Panc1 (cell line): ENCODE measurements around the gene ARPC2. TPM values are rescaled to one million over a fixed set of nuclear protein-coding genes. Genes with fewer than 3 reads are reported as not detected.

Source experiments
- ATAC-seq: fragments of 200-7000 bp; cut with Tn5 transposase; 2 replicates; pipeline ENCODE4 v1.9.1; 2020; ENCODE audit warnings: mild to moderate bottlenecking, moderate library complexity
- BruUV-seq: library from RNA; stranded (reverse); fragments of 400-500 nt; replicated peaks from 2 replicates; lab custom pipeline; 2021; lab: Mats Ljungman, UMichigan
- CTCF ChIA-PET: fragments of 300-600 bp; sonication (Branson Sonifier 250); formaldehyde crosslinking; loops from one replicate; lab custom pipeline; 2022; ENCODE audit warnings: antibody characterized with exemption; lab: Charles Lee
- POLR2A ChIA-PET: fragments of 300-600 bp; sonication (Branson Sonifier 250); formaldehyde crosslinking; loops from one replicate; lab custom pipeline; 2022; ENCODE audit warnings: antibody characterized with exemption; lab: Charles Lee
- DNase-seq: peaks from one replicate; pipeline ENCODE4 v3.0.0-alpha.2; 2010; ENCODE audit warnings: low read depth, low spot score
- H3K27ac ChIP-seq: 2 replicates; pipeline ENCODE4 v1.5.1; 2011; ENCODE audit warnings: mild to moderate bottlenecking, low read length, inconsistent platforms
- H3K27me3 ChIP-seq: fragments of 200-500 bp; sonication (Bioruptor generic); 2 replicates; pipeline ENCODE4 v1.6.0; 2014; ENCODE audit warnings: low read length, inconsistent platforms; ENCODE audit not compliant: control insufficient read depth, insufficient read depth
- H3K36me3 ChIP-seq: fragments of 200-500 bp; sonication (Bioruptor generic); 2 replicates; pipeline ENCODE4 v1.5.1; 2014; ENCODE audit warnings: inconsistent platforms, mild to moderate bottlenecking, low read length, moderate library complexity; ENCODE audit not compliant: control insufficient read depth, insufficient read depth
- H3K4me1 ChIP-seq: 2 replicates; pipeline ENCODE4 v1.5.1; 2011; ENCODE audit warnings: inconsistent platforms, mild to moderate bottlenecking, low read length, moderate library complexity; ENCODE audit not compliant: control insufficient read depth, insufficient read depth
- H3K4me3 ChIP-seq, 2 experiments: 2 replicates each; pipeline ENCODE4 v1.5.1; 2011 to 2012; ENCODE audit warnings: low read depth in 2 of 2, low read length in 2 of 2, mild to moderate bottlenecking in 2 of 2, inconsistent platforms in 1 of 2, moderate library complexity in 1 of 2
- H3K9me3 ChIP-seq: fragments of 200-500 bp; sonication (Bioruptor generic); 2 replicates; pipeline ENCODE4 v1.5.1; 2014; ENCODE audit warnings: low read depth, mild to moderate bottlenecking, inconsistent platforms, low read length, moderate library complexity; ENCODE audit not compliant: control insufficient read depth, insufficient read depth
- CTCF ChIP-seq: fragments of 450-650 bp; IDR thresholded peaks from 2 replicates; pipeline ENCODE4 v1.5.1; 2017; ENCODE audit warnings: mild to moderate bottlenecking
- POLR2AphosphoS5 ChIP-seq: IDR thresholded peaks from 2 replicates; pipeline ENCODE4 v1.6.1; 2012; ENCODE audit warnings: mild to moderate bottlenecking, low read depth, low read length, moderate library complexity
- REST ChIP-seq, 2 experiments: IDR thresholded peaks; 2 replicates each; pipeline ENCODE4 v1.6.1; 2011 to 2012; ENCODE audit warnings: low read depth in 2 of 2, control low read depth in 1 of 2, low read length in 1 of 2, mild to moderate bottlenecking in 1 of 2, moderate library complexity in 1 of 2; ENCODE audit not compliant: insufficient read depth in 1 of 2
- SIN3A ChIP-seq: IDR thresholded peaks from 2 replicates; pipeline ENCODE4 v1.6.1; 2012; ENCODE audit warnings: low read depth, mild to moderate bottlenecking, low read length, moderate library complexity, borderline replicate concordance; ENCODE audit not compliant: insufficient read depth
- TCF7L2 ChIP-seq: IDR thresholded peaks from 2 replicates; pipeline ENCODE4 v1.6.1; 2011; ENCODE audit warnings: mild to moderate bottlenecking, low read depth, low read length, inconsistent platforms
- in situ Hi-C: cut with HindIII; loops from 2 replicates; pipeline ENCODE4 v1.10.0; 2016; ENCODE audit warnings: low sequenced_read_pairs, low pct_unique_long_range_greater_than_20kb
- intact Hi-C: fragments of 100-400 bp; cut with micrococcal nuclease; formaldehyde crosslinking; loops from one replicate; pipeline ENCODE4 v1.10.0; 2022; ENCODE audit not compliant: unreplicated experiment
- total RNA-seq: library from RNA; stranded (reverse); gene quantifications from one replicate; pipeline ENCODE4 v1.2.1, GENCODE V29; 2021; ENCODE audit not compliant: unreplicated experiment

ARPC2 gene
- total RNA-seq, 1 experiment from 2014 or later, result 248 TPM

- no TSS peak for BruUV-seq
- DNase-seq (peak; percentile 83), ATAC-seq (peak; percentile 91)
- H3K4me1 ChIP-seq, result peaks cover 49% of the 10 kb centered on the region
- no peaks in the 10 kb centered on the region for H3K9me3 ChIP-seq
- intact Hi-C loops (no loop called here), in situ Hi-C loops (no loop called here)
- no peaks in the 10 kb centered on the region for H3K36me3 ChIP-seq
- peak overlapping the region; percentile 77 for H3K27ac ChIP-seq
- H3K27me3 ChIP-seq, result no peaks in the 10 kb centered on the region
- CTCF ChIA-PET, result interaction anchor here (0.5 to 1.4 kb wide), 4 partner anchors 14 to 193 kb away, joined by 3 to 7 read pairs (median 5); partner anchors contain the start of gene PNKD
- POLR2A ChIA-PET, result interaction anchor here (0.6 to 1.2 kb wide), 3 partner anchors 17 to 109 kb away, joined by 3 to 4 read pairs (median 4); partner anchors contain the start of gene PNKD
- TF ChIP-seq SIN3A (no peak), POLR2AphosphoS5 (no peak), TCF7L2 (no peak), CTCF (no peak), REST (IDR thresholded peaks at IDR 0.05; ENCODE audit: insufficient read depth in 1 of 2, low read depth in 2 of 2, low read length in 1 of 2) (no peak)
- peak overlapping the region; percentile 28 to 63 for H3K4me3 ChIP-seq
These were observed 69.8 kb downstream of the ARPC2 start for GRCh38 chr2:218286570-218287459.

GRCh38 chr2:218289639-218290315 is 72.8 kb downstream of the ARPC2 start:
- BruUV-seq, result TSS peak; percentile 47
- Histone ChIP-seq H3K4me3 (peak overlapping the region in 1 of 2 experiments; percentile 80; a peak in 2 of 4 replicates), H3K9me3 (no peaks in the 10 kb centered on the region), H3K27me3 (no peaks in the 10 kb centered on the region), H3K27ac (peak overlapping the region; percentile 88), H3K36me3 (no peaks in the 10 kb centered on the region), H3K4me1 (peaks cover 56% of the 10 kb centered on the region)
- POLR2A ChIA-PET, result no interaction called here
- CTCF ChIA-PET, result interaction anchor here (0.5 to 1.3 kb wide), 4 partner anchors 20 to 1356 kb away, joined by 3 to 12 read pairs (median 4); partner anchors contain the start of genes AAMP and PNKD
- TF ChIP-seq SIN3A, result no peak
- no peak for TF ChIP-seq REST (IDR thresholded peaks at IDR 0.05; ENCODE audit: insufficient read depth in 1 of 2, low read depth in 2 of 2, low read length in 1 of 2)
- no peak for TF ChIP-seq TCF7L2
- no peak for TF ChIP-seq POLR2AphosphoS5
- TF ChIP-seq CTCF, result no peak
- no peak for ATAC-seq
- DNase-seq, result no peak
- intact Hi-C loops (loop anchor here (10.0 kb wide), 1 partner anchor 175 kb away; no protein-coding TSS in a partner anchor), in situ Hi-C loops (no loop called here)
